HG02981 (cell line): ENCODE data around the gene CYB5R4.

Source experiments
- ATAC-seq: cut with Tn5 transposase; IDR thresholded peaks from one replicate; pipeline ENCODE4 v1.9.1; 2021; ENCODE audit warnings: mild to moderate bottlenecking, moderate library complexity; ENCODE audit not compliant: unreplicated experiment

Gene CYB5R4

DNA sequence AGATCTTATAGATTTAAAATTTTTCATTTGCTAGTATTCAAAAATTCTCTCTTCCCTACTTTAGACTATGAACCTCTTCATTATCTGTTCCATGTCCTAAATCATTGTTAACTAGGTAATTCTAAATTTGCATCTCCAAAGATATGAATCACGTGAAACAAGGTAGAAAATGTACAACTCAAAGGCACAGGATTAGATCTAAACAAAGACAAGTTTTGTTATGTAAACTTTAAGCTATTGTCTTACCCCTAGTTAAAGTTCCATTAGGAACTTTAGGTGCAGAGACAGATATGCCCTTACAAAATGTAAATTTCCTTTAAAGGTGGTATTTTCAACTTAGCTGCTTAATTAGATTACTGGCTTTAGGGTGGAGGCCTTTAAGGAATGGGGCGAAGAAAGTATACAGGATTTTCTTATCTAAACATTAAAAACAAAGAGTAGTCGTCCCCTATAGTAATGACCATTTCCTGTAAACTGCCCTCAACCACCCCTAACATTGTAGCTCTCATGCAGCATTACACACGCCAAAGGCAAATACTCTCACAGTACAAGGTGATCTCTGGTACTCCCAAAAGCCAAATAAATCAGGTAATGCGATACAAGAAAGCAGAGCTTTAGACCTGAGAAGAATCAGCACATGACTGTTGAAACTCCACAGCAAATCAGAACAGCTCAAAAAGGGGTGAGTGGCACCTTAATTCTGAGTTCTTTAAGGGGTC lies 116.7 kb downstream of the CYB5R4 start:
- ATAC-seq, result no peak

DNA sequence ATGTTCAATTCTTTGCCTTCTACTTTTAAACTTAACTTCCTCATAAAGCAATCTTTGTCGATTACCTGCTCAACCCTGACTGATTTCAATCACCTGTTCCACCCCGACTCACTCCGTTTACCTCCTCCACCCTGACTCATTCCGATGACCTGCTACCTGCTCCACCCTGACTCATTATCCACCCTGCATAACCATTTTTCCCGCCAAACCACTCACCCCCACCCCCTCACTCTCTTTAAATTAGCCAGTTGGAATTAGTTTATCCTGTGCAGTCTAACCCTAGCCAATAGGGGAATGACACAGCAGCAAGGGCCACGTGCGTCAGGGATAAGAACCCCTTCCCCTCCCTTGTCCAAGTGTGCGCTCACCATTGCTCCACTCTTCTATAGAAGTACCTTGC lies 117.4 kb downstream of the CYB5R4 start:
- ATAC-seq, result no peak

- no peak for ATAC-seq
These were observed 118.8 kb downstream of the CYB5R4 start for GRCh38 chr6:83978324-83978734.

DNA sequence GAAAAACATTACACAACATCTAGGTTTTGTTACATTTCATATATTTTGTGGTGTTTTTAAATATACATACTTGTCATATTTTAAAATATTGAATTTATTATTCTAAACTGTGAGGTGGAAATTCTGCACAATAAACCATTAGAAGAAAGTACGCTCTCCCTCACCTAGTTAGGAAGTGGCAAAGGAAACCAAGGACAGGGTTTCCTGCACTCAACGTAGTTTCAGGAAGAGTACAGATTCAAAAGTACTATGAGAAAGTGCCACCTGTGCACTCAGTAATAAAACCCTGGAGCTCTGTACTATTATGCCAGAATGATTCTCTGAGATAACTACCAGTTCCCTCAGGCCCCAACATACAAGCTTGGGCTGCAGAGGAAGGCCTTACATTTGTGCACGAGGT lies 119.5 kb downstream of the CYB5R4 start:
- no peak for ATAC-seq

GRCh38 chr6:83984411-83984810 lies 124.9 kb downstream of the CYB5R4 start:
- no peak for ATAC-seq

GRCh38 chr6:83985308-83985713 lies 125.8 kb downstream of the CYB5R4 start:
- no peak for ATAC-seq

- no peak for ATAC-seq
These were observed 126.2 kb downstream of the CYB5R4 start for GRCh38 chr6:83985715-83986114.

DNA sequence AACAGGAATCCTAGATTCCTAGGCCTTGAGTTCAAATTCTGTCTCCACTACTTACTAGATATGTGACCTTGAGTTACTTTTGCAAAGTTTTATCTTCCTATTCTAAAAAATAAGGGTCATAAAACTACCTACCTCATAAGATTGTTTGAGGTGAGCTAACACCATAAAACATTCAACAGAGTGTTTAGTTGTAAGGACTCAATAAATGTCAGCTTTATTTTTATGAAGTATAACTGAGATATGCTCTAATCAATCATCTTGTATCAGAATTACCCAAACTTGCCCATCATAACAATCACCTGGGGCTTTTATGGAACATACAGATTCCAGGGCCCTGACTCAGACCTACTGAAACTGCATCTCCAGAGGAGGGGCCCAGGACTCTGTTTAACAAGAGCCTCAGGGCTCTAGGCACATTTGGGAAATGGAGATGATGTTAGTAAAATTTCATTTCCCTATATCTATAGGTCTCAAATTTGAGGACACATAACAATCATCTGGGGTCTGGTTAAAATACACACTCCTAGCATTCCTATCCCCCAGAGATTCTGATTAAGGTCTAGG lies 138.6 kb downstream of the CYB5R4 start:
- ATAC-seq, result no peak

DNA sequence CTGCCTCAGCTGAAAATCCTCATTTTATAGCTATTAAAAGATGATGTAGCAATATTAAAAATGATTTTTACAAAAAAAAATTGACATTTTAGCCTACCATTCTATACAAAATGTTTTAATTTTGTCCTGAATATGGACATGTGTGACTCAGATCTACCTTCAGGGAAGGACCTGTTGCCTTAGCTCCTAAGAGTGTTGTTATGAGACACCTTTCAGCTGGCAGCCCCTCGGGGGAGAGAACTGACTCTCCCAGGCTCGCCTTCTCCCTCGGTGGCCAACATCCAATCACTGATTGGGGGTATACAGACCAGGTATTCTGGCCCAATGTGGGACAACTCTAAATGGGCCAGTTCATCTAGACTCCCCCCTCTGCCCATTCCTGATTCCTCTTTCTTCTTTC lies 141.6 kb downstream of the CYB5R4 start:
- ATAC-seq, result no peak

GRCh38 chr6:84002226-84002625 lies 142.7 kb downstream of the CYB5R4 start:
- ATAC-seq, result no peak

- no peak for ATAC-seq
These were observed 143.6 kb downstream of the CYB5R4 start for GRCh38 chr6:84003131-84003530.

- no peak for ATAC-seq
These were observed 144.2 kb downstream of the CYB5R4 start for GRCh38 chr6:84003654-84004053.

- ATAC-seq, result no peak
These were observed 148.4 kb downstream of the CYB5R4 start for GRCh38 chr6:84007871-84008270.

DNA sequence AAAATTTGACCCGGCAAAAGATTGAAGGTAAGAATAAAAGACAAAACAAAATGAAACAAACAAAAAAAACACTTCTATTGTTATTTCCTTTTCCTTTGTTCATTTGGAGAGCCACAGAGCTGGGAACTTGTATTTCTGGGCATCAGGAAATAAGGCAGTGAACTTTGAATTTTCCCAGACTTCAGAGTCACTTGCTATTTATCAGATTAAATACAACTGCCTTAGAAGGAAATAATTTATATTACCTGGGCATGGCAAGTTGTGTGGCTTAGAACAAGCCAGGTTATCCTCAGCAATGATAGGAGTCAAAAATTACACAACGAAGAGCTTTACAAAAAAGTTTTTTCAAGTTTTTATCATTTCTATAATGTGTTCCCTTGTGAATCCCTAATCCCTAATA lies 153.9 kb downstream of the CYB5R4 start:
- no peak for ATAC-seq

- ATAC-seq, result no peak
These were observed 154.4 kb downstream of the CYB5R4 start for GRCh38 chr6:84013931-84014330.

DNA sequence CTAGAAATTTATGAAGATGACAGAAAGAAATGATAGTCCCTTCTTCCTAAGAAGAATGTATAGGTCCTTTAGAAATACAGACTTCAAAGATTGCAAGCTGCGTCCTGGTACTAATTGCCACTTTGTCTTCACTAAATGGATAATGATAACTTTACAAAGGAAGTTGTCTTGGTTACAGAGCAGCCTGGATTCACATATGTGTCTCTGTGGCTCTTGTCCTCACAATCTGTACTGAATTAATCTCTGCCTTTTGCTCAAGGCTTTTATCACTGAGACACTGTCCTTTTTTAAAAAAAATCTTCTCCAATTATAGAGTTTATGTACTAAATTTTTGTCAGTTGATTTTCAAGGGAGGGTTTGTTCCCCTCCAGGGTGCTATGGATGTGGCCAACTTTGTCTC lies 156.5 kb downstream of the CYB5R4 start:
- no peak for ATAC-seq
